Measurements from ENCODE around the gene PPP1R9A.

The PPP1R9A gene

DNA sequence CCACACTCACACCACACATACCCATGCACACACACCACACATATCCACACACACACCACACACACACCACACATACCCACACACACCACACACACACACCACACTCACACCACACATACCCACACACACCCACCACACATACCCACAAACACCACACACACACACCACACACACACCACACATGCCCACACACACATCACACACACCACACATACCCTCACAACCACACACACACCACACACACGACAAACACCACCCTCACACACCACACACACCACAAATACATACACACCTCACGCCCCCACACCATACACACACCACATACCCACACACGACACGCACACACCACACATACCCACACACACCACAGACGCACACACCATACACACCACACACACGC, 297.2 kb downstream of the PPP1R9A start:
- TF ChIP-seq Cebpa-rat (IDR thresholded peaks at IDR 0.05) = no peak
- Histone ChIP-seq H3K9me3 (no peaks in the 10 kb centered on the region), H3K27me3 (no peaks in the 10 kb centered on the region), H3K4me2 (no peak overlapping the region), H3K36me3 (no peaks in the 10 kb centered on the region), H3K4me3 (no peak overlapping the region), H3K4me1 (peaks cover 17% of the 10 kb centered on the region), H3K27ac (no peak overlapping the region), H3K9ac (no peak overlapping the region), H4K20me1 (no peaks in the 10 kb centered on the region)

DNA sequence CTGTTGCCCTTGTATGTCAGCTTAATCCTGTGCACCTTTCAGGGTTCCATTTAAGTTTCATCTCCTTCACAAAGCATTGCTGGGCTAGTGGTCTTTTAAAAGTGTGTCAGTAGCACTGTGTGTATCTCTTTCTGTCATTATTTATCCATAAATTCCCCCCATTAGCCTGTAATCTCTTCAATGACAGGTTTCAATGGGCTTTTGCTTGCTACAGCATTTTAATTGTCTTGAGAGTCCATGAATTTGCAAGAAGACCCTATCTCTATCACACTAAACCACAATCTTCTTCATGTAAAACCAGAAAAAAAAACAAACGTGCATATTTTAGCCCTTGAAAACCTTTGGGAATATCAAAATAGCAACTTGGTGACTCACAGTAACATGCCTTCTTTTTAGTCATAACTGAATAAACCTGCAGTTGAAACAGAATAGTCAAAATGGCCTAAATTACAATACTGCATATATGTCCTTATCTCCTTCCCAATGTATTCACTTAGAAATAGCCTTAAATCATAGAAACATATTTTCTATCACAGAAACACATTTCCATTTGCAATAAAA, 298.4 kb downstream of the PPP1R9A start:
- Histone ChIP-seq H3K4me3 (no peak overlapping the region), H3K9me3 (no peaks in the 10 kb centered on the region), H3K9ac (no peak overlapping the region), H3K27ac (no peak overlapping the region), H3K4me1 (peaks cover 17% of the 10 kb centered on the region), H3K36me3 (no peaks in the 10 kb centered on the region), H3K27me3 (no peaks in the 10 kb centered on the region), H4K20me1 (no peaks in the 10 kb centered on the region), H3K4me2 (peak overlapping the region; percentile 51)
- no peak for TF ChIP-seq Cebpa-rat (IDR thresholded peaks at IDR 0.05)

DNA sequence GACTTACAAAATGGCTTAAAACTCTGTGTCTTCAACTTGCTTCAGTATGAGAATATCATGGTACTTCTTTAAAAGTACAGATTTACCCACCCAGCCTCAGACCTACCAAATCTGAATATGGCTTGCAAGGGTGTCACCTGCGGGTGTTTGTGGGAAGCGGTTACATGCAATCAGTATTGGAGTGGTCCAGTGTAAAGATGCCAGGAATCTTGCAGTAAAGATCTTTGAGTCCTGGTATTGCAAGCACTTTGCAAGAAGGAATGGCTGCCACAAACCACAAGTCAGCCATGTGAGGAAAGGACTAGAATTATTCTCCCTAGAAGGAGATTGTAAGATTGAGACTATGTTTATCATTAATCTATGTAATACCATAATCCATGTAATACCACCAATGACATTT, 301.9 kb downstream of the PPP1R9A start:
- Histone ChIP-seq H3K9ac (no peak overlapping the region), H3K27me3 (no peaks in the 10 kb centered on the region), H3K4me1 (peaks cover 17% of the 10 kb centered on the region), H3K27ac (no peak overlapping the region), H3K4me2 (no peak overlapping the region), H3K4me3 (no peak overlapping the region), H3K36me3 (no peaks in the 10 kb centered on the region), H3K9me3 (no peaks in the 10 kb centered on the region), H4K20me1 (no peaks in the 10 kb centered on the region)
- no peak for TF ChIP-seq Cebpa-rat (IDR thresholded peaks at IDR 0.05)

DNA sequence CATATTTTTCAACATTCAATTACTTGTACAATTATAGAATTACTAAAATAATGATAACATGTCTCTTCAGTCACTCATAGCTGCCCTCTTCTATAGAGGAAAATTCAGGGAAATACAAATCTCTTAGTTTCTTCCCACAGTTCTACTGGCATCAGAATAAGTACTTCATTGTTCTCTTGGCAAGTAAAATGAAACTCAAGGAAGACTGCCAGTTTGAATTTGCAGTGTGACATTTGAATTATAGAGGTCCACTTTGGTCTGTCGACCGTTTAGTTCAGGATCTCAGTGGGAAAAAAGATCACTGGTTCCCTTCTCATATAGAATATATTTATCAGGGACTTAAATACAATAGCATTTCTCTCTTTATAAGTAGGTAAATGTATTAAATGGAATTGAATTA, 302.4 kb downstream of the PPP1R9A start:
- no peak overlapping the region for H3K4me2 ChIP-seq
- no peak overlapping the region for H3K9ac ChIP-seq
- TF ChIP-seq Cebpa-rat (IDR thresholded peaks at IDR 0.05) = no peak
- no peak overlapping the region for H3K4me3 ChIP-seq
- no peaks in the 10 kb centered on the region for H3K36me3 ChIP-seq
- no peaks in the 10 kb centered on the region for H3K27me3 ChIP-seq
- H3K9me3 ChIP-seq = no peaks in the 10 kb centered on the region
- H3K27ac ChIP-seq = no peak overlapping the region
- H3K4me1 ChIP-seq = peaks cover 15% of the 10 kb centered on the region
- no peaks in the 10 kb centered on the region for H4K20me1 ChIP-seq

DNA sequence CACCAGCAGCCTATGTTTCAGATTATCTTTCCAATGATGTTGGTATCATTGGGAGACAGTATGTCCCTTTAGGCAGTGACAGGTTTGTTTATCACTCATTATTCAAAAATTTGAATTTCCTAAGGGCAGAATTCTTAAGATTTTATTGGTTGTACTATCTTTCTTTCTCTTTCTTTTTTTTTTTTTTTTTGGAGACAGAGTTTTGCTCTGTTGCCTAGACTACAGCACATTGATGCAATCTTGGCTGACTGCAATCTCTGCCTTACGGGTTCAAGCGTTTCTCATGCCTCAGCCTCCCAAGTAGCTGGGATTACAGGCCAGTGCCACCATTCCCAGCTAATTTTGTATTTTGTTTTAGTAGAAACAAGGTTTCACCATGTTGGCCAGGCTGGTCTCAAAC, 305.8 kb downstream of the PPP1R9A start:
- Histone ChIP-seq H3K27ac (no peak overlapping the region), H3K27me3 (no peaks in the 10 kb centered on the region), H3K4me2 (no peak overlapping the region), H3K9me3 (no peaks in the 10 kb centered on the region), H3K36me3 (no peaks in the 10 kb centered on the region), H3K4me1 (no peaks in the 10 kb centered on the region), H3K4me3 (no peak overlapping the region), H3K9ac (no peak overlapping the region), H4K20me1 (no peaks in the 10 kb centered on the region)
- no peak for TF ChIP-seq Cebpa-rat (IDR thresholded peaks at IDR 0.05)

DNA sequence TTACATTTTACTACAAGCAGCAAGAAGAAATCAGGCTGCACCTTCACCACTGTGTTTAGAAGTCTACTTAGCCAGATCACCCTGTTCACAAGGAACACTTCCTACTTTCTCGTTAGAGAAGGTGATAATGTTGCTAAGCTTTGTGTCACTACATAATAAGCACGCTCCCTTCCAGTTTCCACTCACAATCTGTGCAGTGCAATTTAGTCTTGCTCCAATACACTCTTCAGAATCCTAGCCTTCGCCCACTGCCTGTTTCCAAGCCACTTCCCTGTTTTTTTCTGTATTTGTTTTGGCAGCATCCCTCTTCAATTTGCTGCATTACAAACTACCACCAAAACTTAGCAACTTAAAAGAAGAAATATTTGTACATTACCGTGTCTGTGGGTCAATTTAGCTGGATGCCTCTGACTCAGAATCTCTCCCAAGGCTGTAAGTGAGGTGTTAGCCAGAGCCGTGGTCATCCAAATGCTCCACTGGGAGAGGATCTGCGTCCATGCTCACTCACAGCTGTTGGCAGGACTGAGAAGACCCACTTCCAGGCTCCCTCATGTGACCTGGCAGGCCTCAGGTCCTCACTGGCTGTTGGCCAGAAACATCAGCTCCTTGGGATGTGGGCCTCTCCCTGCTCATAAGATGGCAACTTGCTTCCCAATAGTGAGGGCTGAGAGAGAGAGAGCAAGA, 306.6 kb downstream of the PPP1R9A start:
- Histone ChIP-seq H3K4me3 (no peak overlapping the region), H3K9me3 (no peaks in the 10 kb centered on the region), H3K36me3 (no peaks in the 10 kb centered on the region), H3K4me1 (no peaks in the 10 kb centered on the region), H3K4me2 (no peak overlapping the region), H3K9ac (no peak overlapping the region), H4K20me1 (no peaks in the 10 kb centered on the region), H3K27me3 (no peaks in the 10 kb centered on the region), H3K27ac (no peak overlapping the region)
- no peak for TF ChIP-seq Cebpa-rat (IDR thresholded peaks at IDR 0.05)

DNA sequence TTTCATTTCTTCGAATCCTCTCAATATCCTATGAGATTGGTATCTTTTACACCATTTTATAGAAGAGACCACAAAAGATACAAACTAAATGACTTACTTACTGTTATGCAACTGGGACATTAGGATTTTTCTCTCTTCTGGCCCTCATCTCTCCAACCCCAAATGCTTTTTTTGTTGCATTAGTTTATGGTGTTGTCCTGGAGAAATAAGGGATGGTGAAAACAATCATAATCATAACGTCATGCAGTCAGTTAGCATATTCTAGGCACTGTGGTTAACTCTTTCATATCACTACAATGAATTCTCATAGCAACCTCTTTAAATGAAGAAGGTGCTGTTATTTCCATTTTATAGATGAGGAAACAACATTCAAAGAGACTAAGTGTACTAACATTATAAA, 312.3 kb downstream of the PPP1R9A start:
- no peaks in the 10 kb centered on the region for H3K36me3 ChIP-seq
- no peaks in the 10 kb centered on the region for H3K4me1 ChIP-seq
- H3K27me3 ChIP-seq = no peaks in the 10 kb centered on the region
- no peaks in the 10 kb centered on the region for H3K9me3 ChIP-seq
- no peak overlapping the region for H3K27ac ChIP-seq
- no peak for TF ChIP-seq Cebpa-rat (IDR thresholded peaks at IDR 0.05)
- H3K9ac ChIP-seq = no peak overlapping the region
- H3K4me3 ChIP-seq = no peak overlapping the region
- no peaks in the 10 kb centered on the region for H4K20me1 ChIP-seq
- H3K4me2 ChIP-seq = no peak overlapping the region

DNA sequence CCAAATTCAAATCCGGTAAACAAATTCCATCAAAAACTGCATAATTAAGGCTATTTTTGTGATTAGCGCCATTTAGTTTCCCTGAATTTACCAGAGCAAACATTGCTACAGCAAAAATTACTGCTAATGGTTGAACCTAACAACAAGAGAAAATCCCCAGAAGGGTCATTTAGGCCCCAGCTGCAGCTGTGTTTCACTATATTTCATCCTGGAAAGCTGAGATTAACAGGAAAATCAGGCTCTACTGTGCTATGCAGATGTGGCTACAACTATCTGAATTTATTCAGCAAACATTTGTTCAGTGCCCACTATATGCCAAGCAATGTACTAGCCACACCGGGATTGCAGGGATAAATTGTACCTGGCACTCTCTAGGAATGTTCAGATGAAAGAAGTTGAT, 312.9 kb downstream of the PPP1R9A start:
- Histone ChIP-seq H3K9me3 (no peaks in the 10 kb centered on the region), H3K27ac (no peak overlapping the region), H3K9ac (no peak overlapping the region), H3K4me2 (no peak overlapping the region), H4K20me1 (no peaks in the 10 kb centered on the region), H3K36me3 (no peaks in the 10 kb centered on the region), H3K4me1 (no peaks in the 10 kb centered on the region), H3K4me3 (no peak overlapping the region), H3K27me3 (no peaks in the 10 kb centered on the region)
- no peak for TF ChIP-seq Cebpa-rat (IDR thresholded peaks at IDR 0.05)

DNA sequence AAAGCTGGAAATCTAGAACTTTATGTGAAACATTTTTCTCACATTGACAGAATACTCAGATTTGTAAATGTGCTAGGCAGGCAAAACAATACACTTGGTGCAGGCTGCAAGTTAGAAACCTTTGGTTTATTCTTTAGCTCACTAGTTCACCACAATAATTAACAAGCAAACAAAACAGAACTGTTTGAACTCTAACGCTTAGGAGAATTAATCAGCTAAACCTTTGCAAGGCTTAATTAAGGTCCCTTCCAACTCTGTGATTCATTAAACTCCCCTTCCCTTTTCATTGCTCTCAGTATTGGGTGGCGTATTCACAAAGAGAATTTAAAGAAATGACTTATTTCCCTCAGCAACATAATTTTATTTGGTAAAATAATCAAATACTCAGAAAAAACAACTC, 317.9 kb downstream of the PPP1R9A start:
- Histone ChIP-seq H3K27ac (no peak overlapping the region), H3K27me3 (no peaks in the 10 kb centered on the region), H3K36me3 (no peaks in the 10 kb centered on the region), H3K4me2 (no peak overlapping the region), H3K4me1 (no peaks in the 10 kb centered on the region), H3K9me3 (no peaks in the 10 kb centered on the region), H3K4me3 (no peak overlapping the region), H3K9ac (no peak overlapping the region), H4K20me1 (no peaks in the 10 kb centered on the region)
- no peak for TF ChIP-seq Cebpa-rat (IDR thresholded peaks at IDR 0.05)

DNA sequence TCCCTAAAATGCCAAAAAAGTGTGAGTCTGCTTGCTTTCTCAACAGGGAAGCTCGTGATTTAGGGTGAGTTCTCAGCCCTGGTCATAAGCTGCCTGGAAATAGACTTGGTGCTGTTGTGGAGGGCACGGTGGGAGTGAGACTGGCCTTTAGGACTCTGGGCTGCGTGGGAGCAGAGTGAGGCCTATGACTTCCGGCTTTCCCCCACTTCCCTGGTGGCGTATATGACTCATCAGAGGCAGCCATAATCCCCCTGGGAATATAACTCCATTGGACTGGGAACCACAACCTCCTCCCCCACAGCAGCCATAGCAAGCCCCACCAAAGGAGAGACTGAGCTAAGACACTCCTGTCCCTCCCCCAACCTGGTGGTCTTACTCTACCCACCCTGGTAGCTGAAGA, 321.9 kb downstream of the PPP1R9A start:
- H3K36me3 ChIP-seq = no peaks in the 10 kb centered on the region
- H3K27ac ChIP-seq = no peak overlapping the region

More for the DNA sequence above, 321.9 kb downstream of the PPP1R9A start:
- no peak for TF ChIP-seq Cebpa-rat (IDR thresholded peaks at IDR 0.05)
- H3K4me2 ChIP-seq = no peak overlapping the region
- no peak overlapping the region for H3K4me3 ChIP-seq
- H3K4me1 ChIP-seq = no peaks in the 10 kb centered on the region
- H4K20me1 ChIP-seq = no peaks in the 10 kb centered on the region
- no peaks in the 10 kb centered on the region for H3K27me3 ChIP-seq
- H3K9ac ChIP-seq = no peak overlapping the region
- H3K9me3 ChIP-seq = no peaks in the 10 kb centered on the region

Measured in BLaER1 (cell line).